Small intestine (tissue), 7 donors: ENCODE data around the gene CYP39A1. TPM values are rescaled to one million over a fixed set of nuclear protein-coding genes. Genes with fewer than 3 reads are reported as not detected.

Experiments
- DNase-seq, 2 donors: peaks; one replicate each; pipeline versions ENCODE4 v3.0.0 to v3.0.0-alpha.2; 2013
- FAIRE-seq: peaks from 2 replicates; lab custom pipeline; 2012; peaks lifted over from hg19 to GRCh38; lab: Jason Lieb, UNC
- H3K27ac ChIP-seq, 3 donors: one replicate each; pipeline ENCODE4 v1.5.1; 2013; ENCODE audit warnings: low read length in 2 of 3, mild to moderate bottlenecking in 2 of 3, control low read depth in 1 of 3, inconsistent platforms in 1 of 3, low read depth in 1 of 3, moderate library complexity in 1 of 3
- H3K27me3 ChIP-seq, 3 donors: one replicate each; pipeline ENCODE4 v1.6.1; 2013; ENCODE audit warnings: low read length in 3 of 3, inconsistent platforms in 1 of 3; ENCODE audit not compliant: control insufficient read depth in 3 of 3, insufficient read depth in 3 of 3
- H3K36me3 ChIP-seq, 3 donors: one replicate each; pipeline ENCODE4 v1.6.1; 2013; ENCODE audit warnings: low read length in 3 of 3, inconsistent platforms in 1 of 3, low read depth in 1 of 3, mild to moderate bottlenecking in 1 of 3, moderate library complexity in 1 of 3; ENCODE audit not compliant: control insufficient read depth in 3 of 3, insufficient read depth in 2 of 3
- H3K4me1 ChIP-seq, 3 donors: one replicate each; pipeline ENCODE4 v1.6.1; 2013; ENCODE audit warnings: low read length in 2 of 3, inconsistent platforms in 1 of 3, low read depth in 1 of 3, mild to moderate bottlenecking in 1 of 3, moderate library complexity in 1 of 3; ENCODE audit not compliant: control insufficient read depth in 3 of 3, insufficient read depth in 2 of 3
- H3K4me3 ChIP-seq, 3 donors: one replicate each; pipeline ENCODE4 v1.5.1; 2013; ENCODE audit warnings: low read length in 3 of 3, control low read depth in 1 of 3, inconsistent platforms in 1 of 3, low read depth in 1 of 3, mild to moderate bottlenecking in 1 of 3, moderate library complexity in 1 of 3
- H3K9me3 ChIP-seq, 2 donors: one replicate each; pipeline ENCODE4 v1.6.1; 2013; ENCODE audit warnings: low read depth in 1 of 2, low read length in 1 of 2; ENCODE audit not compliant: control insufficient read depth in 2 of 2, insufficient read depth in 1 of 2
- WGBS, 3 donors: extraction: QIAGEN DNeasy Blood & Tissue Kit; methylation state at CpG; one replicate each; pipeline ENCODE4 v1.1.7; 2013; 5-methylcytosine and 5-hydroxymethylcytosine counted together
- polyA plus RNA-seq, 4 donors: library from polyadenylated mRNA; stranded (reverse) in 3 of 4; unstranded in 1 of 4; fragments of 200-250 nt in 3 of 4; fragments of 120-200 nt in 1 of 4; gene quantifications; one replicate each; pipeline versions ENCODE4 v1.2.1 to v1.2.3, GENCODE V29; 2013
- donor health status: healthy with polysubstance abuse.
- donor health status: control.
- donor health status: control.
- donor health status: Bipolar disorder and iron deficiency.
- donor health status: healthy.

The CYP39A1 gene
- polyA plus RNA-seq, 4 donors = 0.22 to 3.4 (median 2.5) TPM; not detected in 1

DNA sequence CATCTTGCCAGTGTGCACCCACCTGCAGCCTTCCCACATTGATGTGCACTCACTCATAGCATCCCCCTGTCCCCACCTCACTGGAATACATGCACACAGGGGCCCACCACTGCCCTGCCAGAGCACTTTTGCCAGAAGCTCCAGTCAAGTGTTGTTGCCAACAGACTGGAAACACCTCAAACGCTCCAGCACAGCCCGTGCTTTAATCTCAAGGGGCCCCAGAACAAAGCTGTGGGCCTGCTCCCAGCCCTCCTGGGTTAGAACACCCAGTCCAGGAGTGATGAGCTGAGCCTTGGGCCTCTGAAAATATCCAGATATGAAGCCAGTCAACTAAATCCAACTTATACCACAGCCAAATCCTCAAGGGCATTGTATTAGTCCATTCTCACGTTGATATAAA is 77.1 kb downstream of the CYP39A1 start:
- DNase-seq = no peak
- no peak for FAIRE-seq
- Histone ChIP-seq H3K36me3 (no peaks in the 10 kb centered on the region), H3K4me3 (no peak overlapping the region), H3K4me1 (no peaks in the 10 kb centered on the region), H3K27me3 (peaks cover 0 to 4% (median 0%) of the 10 kb centered on the region in 3 donors), H3K9me3 (peaks cover 0 to 4% of the 10 kb centered on the region in 2 donors), H3K27ac (no peak overlapping the region)
- 85 to 93% (median 90%) methylated on average over 3 of the region's 3 CpGs for WGBS, 3 donors

DNA sequence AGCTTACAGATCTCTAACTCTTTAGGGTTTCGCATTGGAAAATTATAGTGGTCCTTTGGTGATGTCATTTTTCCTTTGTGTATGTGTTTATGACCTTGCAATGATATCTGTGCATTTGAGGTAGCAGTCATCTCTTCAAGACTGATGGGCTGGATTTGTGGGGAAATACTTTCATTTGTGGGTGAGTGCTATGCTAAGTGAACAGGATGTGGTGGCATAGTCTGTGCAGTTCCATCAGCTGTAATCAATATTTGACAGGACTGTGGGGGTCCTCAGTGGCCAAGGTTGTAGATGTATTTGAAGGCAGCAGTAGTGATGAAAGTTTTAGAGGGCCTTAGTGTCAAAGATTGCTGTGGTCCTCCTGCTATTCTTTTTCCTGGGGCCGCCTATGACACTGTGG is 79.5 kb downstream of the CYP39A1 start:
- Histone ChIP-seq H3K4me3 (no peak overlapping the region), H3K4me1 (no peaks in the 10 kb centered on the region), H3K27me3 (peaks cover 0 to 4% (median 0%) of the 10 kb centered on the region in 3 donors), H3K9me3 (peaks cover 0 to 4% of the 10 kb centered on the region in 2 donors), H3K27ac (no peak overlapping the region), H3K36me3 (no peaks in the 10 kb centered on the region)
- DNase-seq (no peak), FAIRE-seq (no peak)
- 46 to 50% (median 49%) methylated on average over 2 of the region's 2 CpGs for WGBS, 3 donors

- Histone ChIP-seq H3K36me3 (no peaks in the 10 kb centered on the region), H3K9me3 (no peaks in the 10 kb centered on the region), H3K4me1 (no peaks in the 10 kb centered on the region), H3K27me3 (no peaks in the 10 kb centered on the region), H3K27ac (no peak overlapping the region), H3K4me3 (no peak overlapping the region)
- 76 to 82% (median 78%) methylated on average over 3 of the region's 3 CpGs for WGBS, 3 donors
- FAIRE-seq (no peak), DNase-seq (no peak)
Observed at GRCh38 chr6:46565531-46565930, 87.1 kb downstream of the CYP39A1 start.

- WGBS, 3 donors = 96% methylated on average over 1 of the region's 1 CpG
- FAIRE-seq = no peak
Observed at GRCh38 chr6:46563924-46564323, 88.7 kb downstream of the CYP39A1 start.

GRCh38 chr6:46556053-46556452 is 96.6 kb downstream of the CYP39A1 start:
- Histone ChIP-seq H3K36me3 (no peaks in the 10 kb centered on the region), H3K27ac (no peak overlapping the region), H3K27me3 (no peaks in the 10 kb centered on the region), H3K4me3 (no peak overlapping the region), H3K4me1 (peaks cover 0 to 4% (median 2%) of the 10 kb centered on the region in 3 donors), H3K9me3 (no peaks in the 10 kb centered on the region)
- WGBS, 3 donors = 51 to 70% (median 61%) methylated on average over 4 of the region's 4 CpGs
- no peak for FAIRE-seq
- peak in 1 of 2 donors; percentile 36 for DNase-seq

More at GRCh38 chr6:46563924-46564323, 88.7 kb downstream of the CYP39A1 start:
- no peak overlapping the region for H3K27ac ChIP-seq
- H3K27me3 ChIP-seq = no peaks in the 10 kb centered on the region
- H3K4me3 ChIP-seq = no peak overlapping the region
- no peaks in the 10 kb centered on the region for H3K4me1 ChIP-seq
- no peak for DNase-seq
- H3K36me3 ChIP-seq = no peaks in the 10 kb centered on the region
- H3K9me3 ChIP-seq = no peaks in the 10 kb centered on the region

DNA sequence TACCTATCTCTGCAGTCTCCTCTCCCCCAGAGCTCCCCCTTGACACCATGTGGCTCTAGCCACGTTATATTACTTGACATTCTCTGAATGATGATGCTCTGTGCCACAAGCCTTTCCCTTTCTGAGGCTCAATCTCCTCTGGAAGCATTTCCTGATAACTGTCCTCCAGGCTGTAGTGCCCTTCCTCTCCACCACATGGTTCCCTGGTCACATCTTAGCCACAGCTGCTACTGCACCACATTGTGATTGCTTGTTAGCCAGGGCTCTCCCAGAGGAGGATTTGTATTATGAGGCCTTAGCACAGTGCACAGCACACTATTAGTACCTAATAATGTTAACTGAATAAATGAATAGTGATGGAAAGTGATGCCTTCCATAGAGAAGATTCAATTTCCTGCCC is 97.5 kb downstream of the CYP39A1 start:
- no peak for FAIRE-seq
- Histone ChIP-seq H3K4me3 (no peak overlapping the region), H3K4me1 (peaks cover 0 to 4% (median 2%) of the 10 kb centered on the region in 3 donors), H3K27me3 (no peaks in the 10 kb centered on the region), H3K27ac (no peak overlapping the region), H3K36me3 (no peaks in the 10 kb centered on the region), H3K9me3 (no peaks in the 10 kb centered on the region)
- no peak for DNase-seq
- 39 to 54% (median 45%) methylated on average over 1 of the region's 1 CpG for WGBS, 3 donors

DNA sequence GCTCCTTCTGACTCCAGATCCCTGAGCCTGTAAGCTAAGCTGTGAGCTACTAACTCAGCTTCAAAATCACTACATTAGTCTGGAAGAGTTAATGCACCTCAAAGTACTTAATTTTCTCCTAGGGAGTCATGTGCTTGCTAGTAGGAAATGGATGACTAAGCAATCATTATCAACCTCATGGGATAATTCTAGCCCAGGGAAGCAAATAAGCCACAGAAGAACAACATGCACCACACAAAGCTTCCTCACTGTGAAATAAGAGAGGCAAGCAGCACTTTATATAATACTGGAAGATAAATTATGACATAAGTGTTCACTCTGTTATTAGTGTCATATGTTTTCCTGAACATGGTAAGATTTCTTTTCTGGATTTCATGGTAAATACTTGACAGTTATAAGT is 103.5 kb downstream of the CYP39A1 start:
- peak; percentile 7 to 39 for DNase-seq
- H3K27ac ChIP-seq = no peak overlapping the region
- H3K4me1 ChIP-seq = peaks cover 0 to 5% (median 0%) of the 10 kb centered on the region in 3 donors
- no peaks in the 10 kb centered on the region for H3K36me3 ChIP-seq
- no peak for FAIRE-seq
- no peak overlapping the region for H3K4me3 ChIP-seq
- H3K27me3 ChIP-seq = no peaks in the 10 kb centered on the region
- no peaks in the 10 kb centered on the region for H3K9me3 ChIP-seq

DNA sequence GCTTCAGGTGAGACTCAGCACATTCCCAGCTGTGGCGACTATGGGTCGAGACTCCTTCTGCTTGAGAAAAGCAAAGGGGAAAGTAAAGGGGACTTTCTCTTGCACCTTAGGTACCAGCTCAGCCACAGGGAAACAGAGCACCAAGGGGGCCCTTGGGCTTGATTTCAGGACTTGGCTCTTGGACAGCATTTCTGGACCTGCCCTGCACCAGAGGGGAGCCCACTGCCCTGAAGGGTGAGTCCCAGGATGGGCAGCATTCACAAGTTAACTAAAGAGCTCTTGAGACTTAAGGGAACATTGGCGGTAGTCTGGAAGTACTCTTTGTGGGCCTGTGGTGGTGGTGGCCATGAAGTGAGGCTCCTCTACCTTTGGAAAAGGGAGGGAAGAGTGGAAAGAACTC is 111.1 kb downstream of the CYP39A1 start:
- WGBS, 3 donors = 92 to 98% (median 94%) methylated on average over 3 of the region's 3 CpGs
- Histone ChIP-seq H3K27ac (no peak overlapping the region), H3K36me3 (no peaks in the 10 kb centered on the region), H3K27me3 (peaks cover 0 to 2% (median 0%) of the 10 kb centered on the region in 3 donors), H3K9me3 (no peaks in the 10 kb centered on the region), H3K4me3 (no peak overlapping the region), H3K4me1 (no peaks in the 10 kb centered on the region)
- DNase-seq (no peak), FAIRE-seq (no peak)

GRCh38 chr6:46539866-46540265 is 112.8 kb downstream of the CYP39A1 start:
- DNase-seq (no peak), FAIRE-seq (no peak)
- no peak overlapping the region for H3K4me3 ChIP-seq
- no peaks in the 10 kb centered on the region for H3K36me3 ChIP-seq
- no peak overlapping the region for H3K27ac ChIP-seq
- H3K9me3 ChIP-seq = no peaks in the 10 kb centered on the region
- peaks cover 0 to 2% (median 0%) of the 10 kb centered on the region in 3 donors for H3K27me3 ChIP-seq
- WGBS, 3 donors = 75 to 88% (median 82%) methylated on average over 2 of the region's 2 CpGs
- H3K4me1 ChIP-seq = no peaks in the 10 kb centered on the region
